A549 treated with AZD2906 at 1 μM for 4 hours (cell line): ENCODE data around the gene MAN2B1. TPM values are rescaled to one million over a fixed set of nuclear protein-coding genes. Genes with fewer than 3 reads are reported as not detected.

Source experiments
- total RNA-seq: library from RNA; stranded (reverse); fragments of 200-300 nt; extraction: Qiagen RNA extraction; gene quantifications from 5 replicates; pipeline ENCODE4 v1.2.3, GENCODE V29; 2022

MAN2B1 gene
- 17.1 to 23.1 TPM (median 20.5 TPM) in 5 replicates for total RNA-seq

DNA sequence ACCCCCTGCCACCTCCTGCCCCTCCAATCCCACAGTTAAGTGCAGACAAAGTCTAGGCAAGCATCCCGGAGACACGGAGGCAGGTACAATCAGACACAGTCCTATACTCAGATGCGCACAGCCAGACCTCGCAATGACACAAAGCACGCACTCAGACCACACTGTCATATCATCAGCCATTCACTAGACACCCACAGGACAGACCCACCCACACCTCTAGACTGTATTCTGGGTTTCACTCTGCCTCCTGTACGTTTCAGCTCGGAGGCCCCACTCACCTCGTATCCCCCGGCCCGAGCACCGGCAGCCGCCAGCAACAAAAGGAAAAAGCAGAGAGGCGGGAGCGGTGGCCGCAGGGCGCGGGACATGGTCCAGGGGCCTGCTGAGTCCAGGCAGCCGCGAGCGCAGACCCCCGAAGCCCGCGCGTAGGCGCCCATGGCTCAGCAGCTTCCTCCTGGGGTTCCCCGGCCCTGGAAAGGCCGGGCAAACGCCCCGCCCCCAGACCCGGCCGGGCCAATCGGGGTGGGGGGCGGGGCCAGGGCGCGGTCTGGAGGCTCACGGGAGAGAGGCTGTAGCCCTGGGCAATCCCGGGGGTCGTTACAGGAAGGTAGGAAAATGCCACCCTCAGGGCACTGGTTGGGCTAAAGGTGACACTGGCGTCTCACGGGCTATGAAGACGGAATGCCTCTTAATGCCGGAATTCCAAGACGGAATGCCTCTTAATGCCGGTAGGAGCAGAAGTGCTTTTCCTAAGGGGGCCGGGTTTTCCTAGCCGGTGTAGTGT is at the start of gene MAN2B1, which contains the start of gene WDR83:
Gene MAN2B1, minus strand, starts transcription at position 478 of the 784 bp plus-strand sequence. Its CDS starts 41 bp downstream, at position 437.
Gene WDR83, plus strand, starts transcription at position 543 of the 784 bp plus-strand sequence. CDS start 2,984 bp downstream, outside the sequence.

GRCh38 chr19:12696366-12697335 is 30.1 kb upstream of the MAN2B1 start, which contains the start of gene FBXW9:
Gene FBXW9 (minus strand): TSS chr19:12696631. CDS start chr19:12696581, 50 bp downstream.

GRCh38 chr19:12687496-12688196 is 21.1 kb upstream of the MAN2B1 start, which contains the start of gene GNG14:
Gene GNG14 (plus strand): TSS chr19:12687998. CDS start chr19:12688049, 51 bp downstream.

GRCh38 chr19:12681074-12681987 is 14.8 kb upstream of the MAN2B1 start, which contains the start of gene DHPS:
Gene DHPS (minus strand): TSS chr19:12681880. CDS start chr19:12681766, 114 bp downstream.

GRCh38 chr19:12610540-12611360 is 55.8 kb downstream of the MAN2B1 start, which contains the start of the genes ZNF490 and ZNF791:
Gene ZNF490 (minus strand): TSS chr19:12610813. CDS start chr19:12610680, 133 bp downstream.
Gene ZNF791 (plus strand): TSS chr19:12610920. CDS start chr19:12611080, 160 bp downstream.

Other genes starting within 250 kb of the MAN2B1 start
- gene ZNF443, start 225.7 kb downstream of the MAN2B1 start, total RNA-seq = 0.86 to 1.2 TPM (median 0.89 TPM) in 5 replicates
- gene ZNF709, start 181.9 kb downstream of the MAN2B1 start, total RNA-seq = 0.01 to 0.02 TPM (median 0.02 TPM) in 3 of 5 replicates, not detected in the others
- 1.3 to 2.4 TPM (median 1.7 TPM) in 5 replicates for gene ZNF564, start 115.3 kb downstream of the MAN2B1 start, total RNA-seq
- 0.50 to 1.3 TPM (median 0.61 TPM) in 5 replicates for gene ZNF490, start 55.9 kb downstream of the MAN2B1 start, total RNA-seq
- gene ZNF791, start 55.8 kb downstream of the MAN2B1 start, total RNA-seq = 4.0 to 5.8 TPM (median 5.0 TPM) in 5 replicates
- 7.4 to 11.2 TPM (median 9.7 TPM) in 5 replicates for gene WDR83, start 65 bp upstream of the MAN2B1 start, total RNA-seq
- 36.8 to 48.6 TPM (median 46.6 TPM) in 5 replicates for gene DHPS, start 15.1 kb upstream of the MAN2B1 start, total RNA-seq
- gene GNG14, start 21.3 kb upstream of the MAN2B1 start, total RNA-seq = not detected in 5 replicates
- gene FBXW9, start 29.9 kb upstream of the MAN2B1 start, total RNA-seq = 8.9 to 12.9 TPM (median 12.4 TPM) in 5 replicates
- gene TNPO2, start 57.2 kb upstream of the MAN2B1 start, total RNA-seq = 26.6 to 34.8 TPM (median 30.9 TPM) in 5 replicates
- gene TRIR, start 67.9 kb upstream of the MAN2B1 start, total RNA-seq = 170 to 218 TPM (median 210 TPM) in 5 replicates
- gene GET3, start 70.8 kb upstream of the MAN2B1 start, total RNA-seq = 76.4 to 107 TPM (median 98.1 TPM) in 5 replicates
- gene BEST2, start 85.0 kb upstream of the MAN2B1 start, total RNA-seq = 2.4 to 4.3 TPM (median 3.7 TPM) in 5 replicates
- 9.2 to 12.4 TPM (median 10.0 TPM) in 5 replicates for gene HOOK2, start 108.8 kb upstream of the MAN2B1 start, total RNA-seq
- gene JUNB, start 124.7 kb upstream of the MAN2B1 start, total RNA-seq = 127 to 217 TPM (median 181 TPM) in 5 replicates
- gene PRDX2, start 135.1 kb upstream of the MAN2B1 start, total RNA-seq = 0.59 to 1.1 TPM (median 0.74 TPM) in 5 replicates
- gene THSD8, start 135.3 kb upstream of the MAN2B1 start, total RNA-seq = 8.0 to 11.7 TPM (median 10.6 TPM) in 4 of 5 replicates, not detected in the other
- gene RNASEH2A, start 139.8 kb upstream of the MAN2B1 start, total RNA-seq = 33.8 to 49.7 TPM (median 47.7 TPM) in 5 replicates
- gene RTBDN, start 167.8 kb upstream of the MAN2B1 start, total RNA-seq = 0.20 to 0.32 TPM (median 0.22 TPM) in 4 of 5 replicates, not detected in the other
- gene MAST1, start 171.8 kb upstream of the MAN2B1 start, total RNA-seq = 1.4 to 2.1 TPM (median 1.6 TPM) in 5 replicates
- gene DNASE2, start 214.7 kb upstream of the MAN2B1 start, total RNA-seq = 25.3 to 31.3 TPM (median 30.2 TPM) in 5 replicates
- gene KLF1, start 220.5 kb upstream of the MAN2B1 start, total RNA-seq = 0.05 TPM in 1 of 5 replicates, not detected in the others
- gene GCDH, start 224.4 kb upstream of the MAN2B1 start, total RNA-seq = 8.3 to 10.7 TPM (median 8.8 TPM) in 5 replicates